ENCODE results near the gene TSC2. TPM values are rescaled to one million over a fixed set of nuclear protein-coding genes. Genes with fewer than 3 reads are reported as not detected.

TSC2 gene
- 10 to 100 TPM; 36.3 to 78.8 (median 54.6) TPM for total RNA-seq

DNA sequence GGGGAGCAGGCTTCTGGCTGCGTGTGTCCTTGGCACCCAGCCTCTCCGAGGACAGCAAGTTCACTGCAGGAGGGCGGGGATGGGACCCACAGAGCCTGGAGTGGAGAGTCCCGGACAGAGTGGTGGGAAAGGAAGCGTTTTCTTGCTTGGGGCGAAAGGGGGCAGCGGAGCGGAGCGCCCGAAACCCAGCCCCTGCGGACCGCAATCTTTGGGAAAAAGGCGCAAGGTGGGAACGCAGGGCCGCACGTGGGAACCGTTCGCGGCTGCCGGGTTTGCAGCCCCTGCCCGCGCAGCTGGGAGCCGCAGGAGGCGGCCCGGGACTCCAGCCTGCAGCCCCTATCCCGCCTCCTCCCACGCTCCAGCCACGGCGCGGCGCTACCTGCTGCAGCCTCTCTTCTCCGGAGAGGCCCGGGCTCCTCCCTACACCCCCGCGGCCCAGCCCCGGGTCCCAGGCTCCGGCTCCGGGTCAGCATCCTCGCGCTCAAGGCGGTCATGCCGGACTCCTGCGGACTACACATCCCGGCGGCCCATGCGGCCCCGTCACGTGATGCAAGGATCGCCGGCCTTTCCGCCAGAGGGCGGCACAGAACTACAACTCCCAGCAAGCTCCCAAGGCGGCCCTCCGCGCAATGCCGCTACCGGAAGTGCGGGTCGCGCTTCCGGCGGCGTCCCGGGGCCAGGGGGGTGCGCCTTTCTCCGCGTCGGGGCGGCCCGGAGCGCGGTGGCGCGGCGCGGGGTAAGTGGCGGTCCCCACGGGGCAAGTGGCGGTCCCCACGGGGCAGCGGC lies at the start of gene TSC2, which contains the start of gene NTHL1:
Gene TSC2, plus strand, starts transcription at position 656 of the 786 bp plus-strand sequence. CDS start 631 bp downstream, outside the sequence.
Gene NTHL1, minus strand, starts transcription at position 505 of the 786 bp plus-strand sequence. Its CDS starts 11 bp downstream, at position 494.
- Histone ChIP-seq H3K27ac (peak within 1 kb of the TSS; percentile 20 to 83 (median 78)), H3K27me3 (no peaks in the 10 kb centered on the region), H3K4me1 (peaks cover 0 to 65% (median 29%) of the 10 kb centered on the region in 3 donors), H3K9me3 (no peaks in the 10 kb centered on the region), H3K4me3 (peak within 1 kb of the TSS; percentile 80 to 91), H3K36me3 (peaks cover 0 to 50% of the 10 kb centered on the region in 2 donors)
- WGBS, 2 donors (ENCODE audit: low coverage in 1 of 2) = no CpG with 5 or more reads among the region's 81 CpGs
- peak; percentile 97 for ATAC-seq
- TF ChIP-seq POLR2AphosphoS5 (IDR thresholded peaks at IDR 0.05) (peak; percentile 60), CTCF (IDR thresholded peaks at IDR 0.05) (peak in 3 of 4 experiments; percentile 58 to 82 (median 66)), POLR2A (IDR thresholded peaks at IDR 0.05) (peak; percentile 42 to 59), EP300 (IDR thresholded peaks at IDR 0.05) (no peak)

GRCh38 chr16:1998360-1998835 lies 49.4 kb upstream of the TSC2 start:
- peak overlapping the region in 1 of 4 donors; percentile 29 for H3K27ac ChIP-seq
- H3K9me3 ChIP-seq = no peaks in the 10 kb centered on the region
- no CpG with 5 or more reads among the region's 27 CpGs for WGBS, 2 donors (ENCODE audit: low coverage in 1 of 2)
- no peaks in the 10 kb centered on the region for H3K27me3 ChIP-seq
- no peak for TF ChIP-seq POLR2A (IDR thresholded peaks at IDR 0.05)
- TF ChIP-seq CTCF (IDR thresholded peaks at IDR 0.05) = no peak
- TF ChIP-seq EP300 (IDR thresholded peaks at IDR 0.05) = no peak
- H3K4me1 ChIP-seq = peaks cover 0 to 12% (median 5%) of the 10 kb centered on the region in 3 donors
- peaks cover 0 to 70% of the 10 kb centered on the region in 2 donors for H3K36me3 ChIP-seq
- ATAC-seq = no peak
- no peak overlapping the region for H3K4me3 ChIP-seq

DNA sequence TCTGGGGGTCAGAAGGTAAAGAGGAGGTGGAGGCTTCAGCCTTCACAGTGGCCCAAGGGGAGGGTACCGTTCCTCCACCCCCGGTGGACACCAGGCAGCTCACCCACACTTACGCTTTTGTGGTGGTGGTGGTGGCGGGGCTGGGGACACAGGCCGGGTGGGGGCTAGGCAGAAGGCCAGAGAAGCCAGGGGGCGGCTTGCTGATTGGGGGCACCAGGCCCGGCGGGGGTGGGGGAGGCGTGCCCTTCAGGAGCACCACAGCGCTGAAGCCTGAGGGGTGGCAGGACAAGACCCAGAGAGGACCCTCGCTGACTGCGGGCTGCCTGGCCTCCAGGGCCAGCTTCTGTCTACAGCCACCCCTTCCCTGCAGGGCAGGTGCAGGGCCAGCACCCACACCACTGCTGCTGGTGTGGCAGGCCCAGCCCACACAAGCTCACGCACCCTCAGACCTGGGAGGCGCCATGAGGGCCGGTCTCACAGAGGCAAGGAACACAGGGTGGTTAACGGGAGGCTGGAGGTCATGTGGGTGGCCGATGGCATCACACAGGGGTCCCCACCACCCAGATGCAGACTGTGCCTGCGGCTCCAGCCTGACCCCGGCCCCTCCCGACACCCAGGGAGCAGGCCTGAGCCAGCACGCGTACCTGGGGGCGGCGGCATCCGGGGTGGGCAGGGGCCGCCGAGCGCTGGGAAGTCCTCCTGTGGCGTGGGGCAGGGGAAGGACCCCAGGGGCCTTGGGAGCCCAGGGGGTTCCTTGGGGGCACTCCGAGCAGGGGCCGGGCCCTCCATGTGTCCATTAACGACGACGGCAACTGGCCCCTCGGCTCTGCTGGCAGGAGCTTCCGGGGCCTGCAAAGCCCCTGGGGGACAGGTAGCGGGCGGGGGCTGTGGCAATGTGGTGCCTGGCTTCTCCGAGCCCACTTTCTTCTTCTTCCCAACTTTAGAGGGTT lies 48.7 kb upstream of the TSC2 start:
- Histone ChIP-seq H3K36me3 (peaks cover 0 to 72% of the 10 kb centered on the region in 2 donors), H3K4me3 (no peak overlapping the region), H3K4me1 (peaks cover 0 to 20% (median 12%) of the 10 kb centered on the region in 3 donors), H3K27ac (no peak overlapping the region), H3K27me3 (no peaks in the 10 kb centered on the region), H3K9me3 (no peaks in the 10 kb centered on the region)
- WGBS, 2 donors (ENCODE audit: low coverage in 1 of 2) = no CpG with 5 or more reads among the region's 39 CpGs
- TF ChIP-seq POLR2A (IDR thresholded peaks at IDR 0.05) = no peak
- no peak for TF ChIP-seq POLR2AphosphoS5 (IDR thresholded peaks at IDR 0.05)
- no peak for TF ChIP-seq CTCF (IDR thresholded peaks at IDR 0.05)
- TF ChIP-seq EP300 (IDR thresholded peaks at IDR 0.05) = no peak
- ATAC-seq = no peak

DNA sequence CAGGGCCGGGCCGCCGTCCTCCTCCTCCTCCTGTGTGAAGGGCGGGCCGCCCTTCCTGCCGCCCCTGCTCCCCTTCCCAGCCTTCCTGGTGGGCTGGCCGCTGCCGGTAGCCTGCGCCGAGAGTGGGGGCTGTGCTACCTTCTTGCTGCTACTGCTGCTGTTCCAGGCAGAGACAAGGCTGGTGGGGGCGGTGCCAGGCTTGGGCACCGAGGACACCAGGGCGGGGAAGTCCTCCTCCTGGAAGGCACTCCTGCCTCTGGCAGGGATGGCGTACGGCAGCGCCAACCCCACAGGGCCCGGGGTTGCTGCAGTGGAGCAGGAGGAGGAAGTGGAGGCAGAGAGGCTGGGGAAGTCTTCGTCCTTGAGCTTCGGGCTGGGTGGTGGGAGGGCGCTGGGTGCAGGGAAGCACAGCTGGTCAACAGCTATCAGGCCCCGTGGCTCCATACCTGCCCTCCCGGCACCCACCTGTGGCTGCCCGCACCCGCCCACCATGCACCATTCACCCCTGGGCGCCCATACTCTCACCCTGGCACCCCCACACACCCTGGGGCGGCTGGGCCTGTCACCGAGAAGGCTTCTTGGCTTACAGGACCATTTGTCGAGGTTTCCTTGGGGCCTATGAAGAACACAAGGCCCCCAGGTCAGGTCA lies 47.8 kb upstream of the TSC2 start:
- WGBS, 2 donors (ENCODE audit: low coverage in 1 of 2) = 80% methylated on average over 4 of the region's 28 CpGs; no CpG with 5 or more reads in 1 of the 2 donors
- peaks cover 0 to 78% of the 10 kb centered on the region in 2 donors for H3K36me3 ChIP-seq

More for the DNA sequence above, 47.8 kb upstream of the TSC2 start:
- TF ChIP-seq EP300 (IDR thresholded peaks at IDR 0.05) (no peak), POLR2A (IDR thresholded peaks at IDR 0.05) (no peak), CTCF (IDR thresholded peaks at IDR 0.05) (no peak), POLR2AphosphoS5 (IDR thresholded peaks at IDR 0.05) (no peak)
- Histone ChIP-seq H3K4me3 (no peak overlapping the region), H3K9me3 (no peaks in the 10 kb centered on the region), H3K27ac (no peak overlapping the region), H3K27me3 (no peaks in the 10 kb centered on the region), H3K4me1 (peaks cover 0 to 28% (median 16%) of the 10 kb centered on the region in 3 donors)
- no peak for ATAC-seq
